HepG2 (cell line): ENCODE results near the gene PDGFA. TPM values are rescaled to one million over a fixed set of nuclear protein-coding genes. Genes with fewer than 3 reads are reported as not detected.

Experiments
- EED ChIP-seq: sonication (generic); formaldehyde crosslinking; IDR thresholded peaks from 2 replicates; pipeline ENCODE4 v1.5.0; 2020; ENCODE audit warnings: mild to moderate bottlenecking, missing genetic modification reagents
- MAFF ChIP-seq: IDR thresholded peaks from 2 replicates; pipeline ENCODE4 v1.6.1; 2011; ENCODE audit warnings: low read depth, low read length, improper control_type of control experiment
- MATR3 ChIP-seq: sonication (generic); formaldehyde crosslinking; IDR thresholded peaks from 2 replicates; pipeline ENCODE4 v1.4.0; 2020; ENCODE audit warnings: missing genetic modification reagents
- MXI1 ChIP-seq: IDR thresholded peaks from 3 replicates; pipeline ENCODE4 v1.6.1; 2012; ENCODE audit warnings: low read depth, low read length, inconsistent platforms, borderline replicate concordance
- SOX5 ChIP-seq: IDR thresholded peaks from 2 replicates; pipeline ENCODE4 v1.6.1; 2016; ENCODE audit warnings: borderline replicate concordance
- STAT5B ChIP-seq: sonication (generic); formaldehyde crosslinking; IDR thresholded peaks from 2 replicates; pipeline ENCODE4 v1.4.0; 2020; ENCODE audit warnings: missing genetic modification reagents
- TBX3 ChIP-seq: fragments of 450-650 bp; IDR thresholded peaks from 2 replicates; pipeline ENCODE4 v1.6.1; 2017; ENCODE audit warnings: antibody characterized with exemption, mild to moderate bottlenecking, inconsistent platforms, borderline replicate concordance
- ZFP36L1 ChIP-seq: sonication (generic); formaldehyde crosslinking; IDR thresholded peaks from 2 replicates; pipeline ENCODE4 v1.8.0; 2022; ENCODE audit warnings: mild to moderate bottlenecking, missing genetic modification reagents, moderate library complexity
- ZFP82 ChIP-seq: sonication (generic); formaldehyde crosslinking; IDR thresholded peaks from 2 replicates; pipeline ENCODE4 v1.5.1; 2020; ENCODE audit warnings: mild to moderate bottlenecking, missing genetic modification reagents, borderline replicate concordance
- ZNF253 ChIP-seq: sonication (generic); formaldehyde crosslinking; IDR thresholded peaks from 2 replicates; pipeline ENCODE4 v1.8.0; 2022; ENCODE audit warnings: mild to moderate bottlenecking, missing genetic modification reagents, borderline replicate concordance
- ZNF768 ChIP-seq: sonication (generic); formaldehyde crosslinking; IDR thresholded peaks from 2 replicates; pipeline ENCODE4 v1.4.0; 2020; ENCODE audit warnings: missing genetic modification reagents
- ZNF841 ChIP-seq: sonication (generic); formaldehyde crosslinking; IDR thresholded peaks from 2 replicates; pipeline ENCODE4 v1.8.1; 2023; ENCODE audit warnings: missing genetic modification reagents, borderline replicate concordance
- ZNF879 ChIP-seq: sonication (generic); formaldehyde crosslinking; IDR thresholded peaks from 2 replicates; pipeline ENCODE4 v1.8.1; 2023; ENCODE audit warnings: missing genetic modification reagents
- polyA plus RNA-seq, 8 experiments: library from polyadenylated mRNA; depleted of rRNA in 3 of 8; stranded (reverse) in 7 of 8; unstranded in 1 of 8; fragments of >200 nt; fragmentation: Illumina TruSeq in 4 of 8; extraction: Trizol in 4 of 8; gene quantifications; 2 replicates each; pipeline versions ENCODE4 v1.2.1 to v1.2.3, GENCODE V29; 2011 to 2016; ENCODE audit warnings: low read depth in 4 of 8, missing spikeins in 1 of 8, mixed read lengths in 1 of 8; ENCODE audit not compliant: insufficient read depth in 1 of 8
- total RNA-seq, 5 experiments: library from RNA; depleted of rRNA; stranded (reverse); fragments of >200 nt; fragmentation: Illumina TruSeq; extraction: Trizol; gene quantifications; 2 replicates each; pipeline ENCODE4 v1.2.3, GENCODE V29; 2016; ENCODE audit warnings: low read depth in 1 of 5
- TF ChIP-seq, protein P1 (sequence below): sonication (generic); formaldehyde crosslinking; conservative IDR thresholded peaks from 2 replicates; pipeline ENCODE4 v1.8.1; 2023; ENCODE audit warnings: missing genetic modification reagents
- TF ChIP-seq, protein P2 (sequence below): sonication (generic); formaldehyde crosslinking; IDR thresholded peaks from 2 replicates; pipeline ENCODE4 v1.4.0; 2020; ENCODE audit warnings: missing genetic modification reagents
- TF ChIP-seq, protein P3 (sequence below): IDR thresholded peaks from 2 replicates; pipeline ENCODE4 v1.6.1; 2018; ENCODE audit warnings: missing genetic modification reagents
- TF ChIP-seq, protein P4 (sequence below): sonication (generic); formaldehyde crosslinking; IDR thresholded peaks from 2 replicates; pipeline ENCODE4 v1.5.0; 2020; ENCODE audit warnings: missing genetic modification reagents
- TF ChIP-seq, protein P5 (sequence below): sonication (generic); formaldehyde crosslinking; conservative IDR thresholded peaks from 2 replicates; pipeline ENCODE4 v1.8.0; 2022; ENCODE audit warnings: low read depth, missing genetic modification reagents

PDGFA gene
- total and polyA plus RNA-seq, 2 of the 13 experiments (the other 11 are each of a cell fraction or from before 2014, with no cell fraction given) = 1.5 to 3.4 TPM

DNA sequence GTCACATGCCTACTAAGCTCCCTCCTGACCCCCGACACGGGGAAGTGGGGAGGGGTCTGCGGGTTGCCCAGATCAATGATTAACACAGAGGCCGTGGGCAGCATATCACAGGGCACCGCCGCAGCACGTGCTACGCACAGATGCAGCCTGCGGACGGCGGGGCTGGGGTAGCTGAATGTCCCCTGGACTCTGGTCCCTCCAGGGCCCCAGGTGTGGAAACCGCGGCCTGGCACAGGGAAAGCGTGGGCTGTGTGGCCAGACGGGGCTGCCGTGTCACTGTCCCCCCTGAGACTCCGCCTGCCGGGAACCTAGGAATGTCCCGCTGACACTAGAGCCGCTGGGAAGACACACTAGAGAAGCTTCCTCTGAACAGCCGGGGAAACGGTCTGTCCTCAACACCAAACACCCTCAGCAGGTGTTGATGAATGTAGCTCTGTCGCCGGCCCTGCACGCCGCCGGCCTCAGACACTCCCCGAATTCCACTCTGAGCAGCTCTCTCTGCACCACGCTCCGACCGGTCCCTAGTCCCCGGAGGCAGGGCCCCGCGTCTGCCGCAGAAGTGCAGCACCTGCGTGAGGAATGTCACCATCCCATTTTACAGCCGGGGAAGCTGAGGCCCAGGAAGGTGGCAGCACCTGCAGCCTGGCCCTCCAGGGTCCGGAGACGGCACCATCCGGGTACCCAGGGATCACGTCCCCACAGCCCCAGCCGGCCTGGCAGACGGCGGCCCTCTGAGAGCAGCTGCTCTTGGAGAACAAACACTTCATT, 33.4 kb upstream of the PDGFA start (continued):
- TF ChIP-seq, protein P1, sequence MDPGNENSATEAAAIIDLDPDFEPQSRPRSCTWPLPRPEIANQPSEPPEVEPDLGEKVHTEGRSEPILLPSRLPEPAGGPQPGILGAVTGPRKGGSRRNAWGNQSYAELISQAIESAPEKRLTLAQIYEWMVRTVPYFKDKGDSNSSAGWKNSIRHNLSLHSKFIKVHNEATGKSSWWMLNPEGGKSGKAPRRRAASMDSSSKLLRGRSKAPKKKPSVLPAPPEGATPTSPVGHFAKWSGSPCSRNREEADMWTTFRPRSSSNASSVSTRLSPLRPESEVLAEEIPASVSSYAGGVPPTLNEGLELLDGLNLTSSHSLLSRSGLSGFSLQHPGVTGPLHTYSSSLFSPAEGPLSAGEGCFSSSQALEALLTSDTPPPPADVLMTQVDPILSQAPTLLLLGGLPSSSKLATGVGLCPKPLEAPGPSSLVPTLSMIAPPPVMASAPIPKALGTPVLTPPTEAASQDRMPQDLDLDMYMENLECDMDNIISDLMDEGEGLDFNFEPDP (CRISPR knock-in tag) = no peak
- TF ChIP-seq ZNF768 (CRISPR knock-in tag) = no peak
- TF ChIP-seq EED (CRISPR knock-in tag) = no peak
- TF ChIP-seq MATR3 (CRISPR knock-in tag) = no peak
- TF ChIP-seq, protein P2, sequence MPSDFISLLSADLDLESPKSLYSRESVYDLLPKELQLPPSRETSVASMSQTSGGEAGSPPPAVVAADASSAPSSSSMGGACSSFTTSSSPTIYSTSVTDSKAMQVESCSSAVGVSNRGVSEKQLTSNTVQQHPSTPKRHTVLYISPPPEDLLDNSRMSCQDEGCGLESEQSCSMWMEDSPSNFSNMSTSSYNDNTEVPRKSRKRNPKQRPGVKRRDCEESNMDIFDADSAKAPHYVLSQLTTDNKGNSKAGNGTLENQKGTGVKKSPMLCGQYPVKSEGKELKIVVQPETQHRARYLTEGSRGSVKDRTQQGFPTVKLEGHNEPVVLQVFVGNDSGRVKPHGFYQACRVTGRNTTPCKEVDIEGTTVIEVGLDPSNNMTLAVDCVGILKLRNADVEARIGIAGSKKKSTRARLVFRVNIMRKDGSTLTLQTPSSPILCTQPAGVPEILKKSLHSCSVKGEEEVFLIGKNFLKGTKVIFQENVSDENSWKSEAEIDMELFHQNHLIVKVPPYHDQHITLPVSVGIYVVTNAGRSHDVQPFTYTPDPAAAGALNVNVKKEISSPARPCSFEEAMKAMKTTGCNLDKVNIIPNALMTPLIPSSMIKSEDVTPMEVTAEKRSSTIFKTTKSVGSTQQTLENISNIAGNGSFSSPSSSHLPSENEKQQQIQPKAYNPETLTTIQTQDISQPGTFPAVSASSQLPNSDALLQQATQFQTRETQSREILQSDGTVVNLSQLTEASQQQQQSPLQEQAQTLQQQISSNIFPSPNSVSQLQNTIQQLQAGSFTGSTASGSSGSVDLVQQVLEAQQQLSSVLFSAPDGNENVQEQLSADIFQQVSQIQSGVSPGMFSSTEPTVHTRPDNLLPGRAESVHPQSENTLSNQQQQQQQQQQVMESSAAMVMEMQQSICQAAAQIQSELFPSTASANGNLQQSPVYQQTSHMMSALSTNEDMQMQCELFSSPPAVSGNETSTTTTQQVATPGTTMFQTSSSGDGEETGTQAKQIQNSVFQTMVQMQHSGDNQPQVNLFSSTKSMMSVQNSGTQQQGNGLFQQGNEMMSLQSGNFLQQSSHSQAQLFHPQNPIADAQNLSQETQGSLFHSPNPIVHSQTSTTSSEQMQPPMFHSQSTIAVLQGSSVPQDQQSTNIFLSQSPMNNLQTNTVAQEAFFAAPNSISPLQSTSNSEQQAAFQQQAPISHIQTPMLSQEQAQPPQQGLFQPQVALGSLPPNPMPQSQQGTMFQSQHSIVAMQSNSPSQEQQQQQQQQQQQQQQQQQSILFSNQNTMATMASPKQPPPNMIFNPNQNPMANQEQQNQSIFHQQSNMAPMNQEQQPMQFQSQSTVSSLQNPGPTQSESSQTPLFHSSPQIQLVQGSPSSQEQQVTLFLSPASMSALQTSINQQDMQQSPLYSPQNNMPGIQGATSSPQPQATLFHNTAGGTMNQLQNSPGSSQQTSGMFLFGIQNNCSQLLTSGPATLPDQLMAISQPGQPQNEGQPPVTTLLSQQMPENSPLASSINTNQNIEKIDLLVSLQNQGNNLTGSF (CRISPR knock-in tag) = no peak
- TF ChIP-seq ZFP36L1 (CRISPR knock-in tag) = no peak
- TF ChIP-seq STAT5B (CRISPR knock-in tag) = no peak
- no peak for TF ChIP-seq ZNF879
- no peak for TF ChIP-seq ZNF841 (CRISPR knock-in tag)
- TF ChIP-seq MAFF = no peak
- TF ChIP-seq, protein P3, sequence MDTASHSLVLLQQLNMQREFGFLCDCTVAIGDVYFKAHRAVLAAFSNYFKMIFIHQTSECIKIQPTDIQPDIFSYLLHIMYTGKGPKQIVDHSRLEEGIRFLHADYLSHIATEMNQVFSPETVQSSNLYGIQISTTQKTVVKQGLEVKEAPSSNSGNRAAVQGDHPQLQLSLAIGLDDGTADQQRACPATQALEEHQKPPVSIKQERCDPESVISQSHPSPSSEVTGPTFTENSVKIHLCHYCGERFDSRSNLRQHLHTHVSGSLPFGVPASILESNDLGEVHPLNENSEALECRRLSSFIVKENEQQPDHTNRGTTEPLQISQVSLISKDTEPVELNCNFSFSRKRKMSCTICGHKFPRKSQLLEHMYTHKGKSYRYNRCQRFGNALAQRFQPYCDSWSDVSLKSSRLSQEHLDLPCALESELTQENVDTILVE = no peak
- peak; percentile 29; the same call in 1 of the 3 replicates for TF ChIP-seq MXI1
- no peak for TF ChIP-seq ZFP82 (CRISPR knock-in tag)
- peak; percentile 47; the same call in 1 of the 2 replicates for TF ChIP-seq SOX5 (CRISPR knock-in tag)
- TF ChIP-seq ZNF253 (CRISPR knock-in tag) = no peak
- TF ChIP-seq, protein P4, sequence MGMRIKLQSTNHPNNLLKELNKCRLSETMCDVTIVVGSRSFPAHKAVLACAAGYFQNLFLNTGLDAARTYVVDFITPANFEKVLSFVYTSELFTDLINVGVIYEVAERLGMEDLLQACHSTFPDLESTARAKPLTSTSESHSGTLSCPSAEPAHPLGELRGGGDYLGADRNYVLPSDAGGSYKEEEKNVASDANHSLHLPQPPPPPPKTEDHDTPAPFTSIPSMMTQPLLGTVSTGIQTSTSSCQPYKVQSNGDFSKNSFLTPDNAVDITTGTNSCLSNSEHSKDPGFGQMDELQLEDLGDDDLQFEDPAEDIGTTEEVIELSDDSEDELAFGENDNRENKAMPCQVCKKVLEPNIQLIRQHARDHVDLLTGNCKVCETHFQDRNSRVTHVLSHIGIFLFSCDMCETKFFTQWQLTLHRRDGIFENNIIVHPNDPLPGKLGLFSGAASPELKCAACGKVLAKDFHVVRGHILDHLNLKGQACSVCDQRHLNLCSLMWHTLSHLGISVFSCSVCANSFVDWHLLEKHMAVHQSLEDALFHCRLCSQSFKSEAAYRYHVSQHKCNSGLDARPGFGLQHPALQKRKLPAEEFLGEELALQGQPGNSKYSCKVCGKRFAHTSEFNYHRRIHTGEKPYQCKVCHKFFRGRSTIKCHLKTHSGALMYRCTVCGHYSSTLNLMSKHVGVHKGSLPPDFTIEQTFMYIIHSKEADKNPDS (CRISPR knock-in tag) = no peak
- TF ChIP-seq, protein P5, sequence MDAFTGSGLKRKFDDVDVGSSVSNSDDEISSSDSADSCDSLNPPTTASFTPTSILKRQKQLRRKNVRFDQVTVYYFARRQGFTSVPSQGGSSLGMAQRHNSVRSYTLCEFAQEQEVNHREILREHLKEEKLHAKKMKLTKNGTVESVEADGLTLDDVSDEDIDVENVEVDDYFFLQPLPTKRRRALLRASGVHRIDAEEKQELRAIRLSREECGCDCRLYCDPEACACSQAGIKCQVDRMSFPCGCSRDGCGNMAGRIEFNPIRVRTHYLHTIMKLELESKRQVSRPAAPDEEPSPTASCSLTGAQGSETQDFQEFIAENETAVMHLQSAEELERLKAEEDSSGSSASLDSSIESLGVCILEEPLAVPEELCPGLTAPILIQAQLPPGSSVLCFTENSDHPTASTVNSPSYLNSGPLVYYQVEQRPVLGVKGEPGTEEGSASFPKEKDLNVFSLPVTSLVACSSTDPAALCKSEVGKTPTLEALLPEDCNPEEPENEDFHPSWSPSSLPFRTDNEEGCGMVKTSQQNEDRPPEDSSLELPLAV (CRISPR knock-in tag) = no peak
- peak; percentile 44; the same call in 1 of the 2 replicates for TF ChIP-seq TBX3
